Thoracic aorta (tissue), 2 donors: Measurements from ENCODE around the gene CTDSPL. TPM values are rescaled to one million over a fixed set of nuclear protein-coding genes. Genes with fewer than 3 reads are reported as not detected.
"Not testable (repeated sequence)": the region's sequence is repeated elsewhere in the genome, so short reads cannot be mapped to it uniquely, and the experiment has no call there.

Source experiments
- ATAC-seq: fragments of 150-250 bp; one replicate; pipeline ENCODE4 v1.8.0; 2017; ENCODE audit warnings: low read depth; ENCODE audit not compliant: insufficient number of reproducible peaks, low FRiP score
- DNase-seq: peaks from one replicate; pipeline ENCODE4 v3.0.0-alpha.2; 2020; ENCODE audit warnings: low spot score
- H3K27ac ChIP-seq, 2 donors: fragments of 200-600 bp; sonication (generic); 1 replicate in 1 of 2; 2 replicates in 1 of 2; pipeline ENCODE4 v1.5.1; 2016; ENCODE audit warnings: mild to moderate bottlenecking in 2 of 2, moderate library complexity in 2 of 2
- H3K27me3 ChIP-seq: fragments of 200-600 bp; sonication (generic); replicated peaks from 2 replicates; pipeline ENCODE4 v1.6.0; 2016; ENCODE audit warnings: mild to moderate bottlenecking; ENCODE audit not compliant: insufficient read depth
- H3K36me3 ChIP-seq: fragments of 200-600 bp; sonication (generic); one replicate; pipeline ENCODE4 v1.5.1; 2016
- H3K4me1 ChIP-seq, 2 donors: fragments of 200-600 bp; sonication (generic); 1 replicate in 1 of 2; 2 replicates in 1 of 2; pipeline versions ENCODE4 v1.5.1 to v1.6.0; 2016; ENCODE audit warnings: low read depth in 2 of 2, mild to moderate bottlenecking in 1 of 2; ENCODE audit not compliant: control insufficient read depth in 1 of 2
- H3K4me3 ChIP-seq: fragments of 200-600 bp; sonication (generic); 2 replicates; pipeline ENCODE4 v1.5.1; 2016; ENCODE audit warnings: mild to moderate bottlenecking
- H3K9me3 ChIP-seq: fragments of 200-600 bp; sonication (generic); 2 replicates; pipeline ENCODE4 v1.5.1; 2016
- total RNA-seq, 2 donors: library from RNA; depleted of rRNA; stranded (reverse); fragments of >200 nt; gene quantifications; one replicate each; pipeline versions ENCODE4 v1.1.0 to v1.2.3, GENCODE V29; 2016
- TF ChIP-seq, protein P1 (sequence below): fragments of 200-600 bp; sonication (generic); IDR thresholded peaks from one replicate; pipeline ENCODE4 v1.5.1; 2019; ENCODE audit warnings: antibody characterized with exemption

Gene CTDSPL
- total RNA-seq, 2 donors from 2014 or later: 55.0 to 59.6 TPM

DNA sequence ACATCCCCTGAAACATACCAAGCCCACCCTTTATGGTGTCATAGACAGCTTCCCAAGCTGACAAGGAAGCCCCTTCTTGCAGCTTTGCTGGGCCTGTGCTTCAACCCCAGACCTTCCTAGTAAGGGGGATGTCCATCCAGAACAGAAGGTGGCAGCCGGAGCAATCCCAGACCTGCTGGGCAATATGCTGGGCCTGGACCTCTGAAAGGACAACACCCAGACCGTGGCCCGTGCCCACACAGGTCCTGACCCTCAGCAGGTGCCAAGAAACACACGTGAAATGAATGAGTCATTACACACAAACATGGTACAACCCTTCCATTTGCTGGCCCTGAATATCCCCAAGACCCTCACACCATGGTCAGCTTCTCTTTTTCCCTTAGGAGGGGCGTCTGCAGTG lies 109.1 kb downstream of the CTDSPL start:
- ATAC-seq (no peak), DNase-seq (no peak)
- TF ChIP-seq, protein P1, sequence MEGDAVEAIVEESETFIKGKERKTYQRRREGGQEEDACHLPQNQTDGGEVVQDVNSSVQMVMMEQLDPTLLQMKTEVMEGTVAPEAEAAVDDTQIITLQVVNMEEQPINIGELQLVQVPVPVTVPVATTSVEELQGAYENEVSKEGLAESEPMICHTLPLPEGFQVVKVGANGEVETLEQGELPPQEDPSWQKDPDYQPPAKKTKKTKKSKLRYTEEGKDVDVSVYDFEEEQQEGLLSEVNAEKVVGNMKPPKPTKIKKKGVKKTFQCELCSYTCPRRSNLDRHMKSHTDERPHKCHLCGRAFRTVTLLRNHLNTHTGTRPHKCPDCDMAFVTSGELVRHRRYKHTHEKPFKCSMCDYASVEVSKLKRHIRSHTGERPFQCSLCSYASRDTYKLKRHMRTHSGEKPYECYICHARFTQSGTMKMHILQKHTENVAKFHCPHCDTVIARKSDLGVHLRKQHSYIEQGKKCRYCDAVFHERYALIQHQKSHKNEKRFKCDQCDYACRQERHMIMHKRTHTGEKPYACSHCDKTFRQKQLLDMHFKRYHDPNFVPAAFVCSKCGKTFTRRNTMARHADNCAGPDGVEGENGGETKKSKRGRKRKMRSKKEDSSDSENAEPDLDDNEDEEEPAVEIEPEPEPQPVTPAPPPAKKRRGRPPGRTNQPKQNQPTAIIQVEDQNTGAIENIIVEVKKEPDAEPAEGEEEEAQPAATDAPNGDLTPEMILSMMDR: no peak
- Histone ChIP-seq H3K27me3 (no peaks in the 10 kb centered on the region), H3K4me1 (peaks cover 4 to 27% of the 10 kb centered on the region in 2 donors), H3K9me3 (no peaks in the 10 kb centered on the region), H3K36me3 (peaks cover 18% of the 10 kb centered on the region), H3K27ac (no peak overlapping the region), H3K4me3 (no peak overlapping the region)

GRCh38 chr3:37971467-37971866 lies 109.8 kb downstream of the CTDSPL start:
- no peak for DNase-seq
- Histone ChIP-seq H3K9me3 (no peaks in the 10 kb centered on the region), H3K36me3 (peaks cover 24% of the 10 kb centered on the region), H3K4me1 (peaks cover 4 to 27% of the 10 kb centered on the region in 2 donors), H3K4me3 (no peak overlapping the region), H3K27ac (no peak overlapping the region), H3K27me3 (no peaks in the 10 kb centered on the region)
- TF ChIP-seq, protein P1: no peak
- ATAC-seq: no peak

GRCh38 chr3:37972056-37972455 lies 110.4 kb downstream of the CTDSPL start:
- peaks cover 28% of the 10 kb centered on the region for H3K36me3 ChIP-seq
- not testable (repeated sequence) for ATAC-seq, H3K27me3 ChIP-seq, H3K27ac ChIP-seq, DNase-seq, H3K4me3 ChIP-seq, H3K9me3 ChIP-seq
- peaks cover 2 to 26% of the 10 kb centered on the region in 2 donors for H3K4me1 ChIP-seq

DNA sequence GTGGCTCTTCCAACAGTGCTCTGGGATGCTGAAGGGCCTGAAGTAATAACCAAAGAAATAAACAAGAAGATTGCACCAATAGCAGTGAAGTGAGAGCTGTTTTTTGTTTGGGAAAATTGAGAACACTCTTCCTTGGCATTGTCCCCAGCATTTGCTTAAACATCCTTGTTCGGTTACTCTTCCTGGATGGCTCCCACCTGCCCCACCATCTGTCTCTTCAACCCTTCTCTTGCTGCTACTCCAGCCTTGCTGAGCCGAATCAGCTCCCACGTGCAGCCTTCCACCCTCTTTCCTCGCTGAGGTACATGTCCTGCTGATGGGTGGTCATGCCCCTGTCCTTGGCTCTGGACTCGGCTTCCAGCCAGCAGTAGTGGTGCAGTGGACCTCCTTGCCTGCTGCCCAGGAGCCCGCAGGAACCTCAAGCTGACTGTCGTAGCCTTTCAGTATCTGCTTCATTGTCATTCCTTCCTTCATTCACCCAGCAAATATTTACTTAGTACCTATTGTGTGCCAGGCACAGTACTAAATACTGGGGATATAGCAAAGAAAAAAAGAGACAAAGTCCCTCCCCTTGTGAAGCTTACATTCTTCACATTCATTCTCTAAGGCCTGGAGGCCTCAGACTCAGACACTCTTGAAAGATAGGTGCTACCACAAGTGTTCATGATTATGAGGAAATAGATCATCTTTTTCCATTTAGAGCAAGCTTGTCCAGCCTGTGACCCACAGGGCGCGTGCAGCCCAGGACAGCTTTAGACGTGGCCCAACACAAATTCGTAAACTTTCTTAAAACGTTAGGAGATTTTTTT lies 111.8 kb downstream of the CTDSPL start:
- Histone ChIP-seq H3K4me1 (peaks cover 0 to 20% of the 10 kb centered on the region in 2 donors), H3K36me3 (peaks cover 28% of the 10 kb centered on the region), H3K4me3 (no peak overlapping the region), H3K9me3 (no peaks in the 10 kb centered on the region), H3K27me3 (no peaks in the 10 kb centered on the region), H3K27ac (no peak overlapping the region)
- no peak for ATAC-seq
- DNase-seq: no peak
- TF ChIP-seq, protein P1: no peak

GRCh38 chr3:37974121-37975083 lies 112.7 kb downstream of the CTDSPL start:
- H3K4me1 ChIP-seq: peaks cover 0 to 12% of the 10 kb centered on the region in 2 donors
- H3K27ac ChIP-seq: no peak overlapping the region
- H3K4me3 ChIP-seq: no peak overlapping the region
- DNase-seq (no peak), ATAC-seq (no peak)
- H3K36me3 ChIP-seq: peaks cover 28% of the 10 kb centered on the region
- H3K27me3 ChIP-seq: no peaks in the 10 kb centered on the region
- H3K9me3 ChIP-seq: no peaks in the 10 kb centered on the region
- TF ChIP-seq, protein P1: peak; percentile 62
